HL-60/S4 treated with retinoic acid at 250 ng/mL for 4 days and 3 days (cell line): ENCODE data around the gene CAMK2A.

ENCODE experiments used
- in situ Hi-C: fragments of 300-500 bp; cut with MboI; formaldehyde crosslinking; loops from 2 replicates; pipeline ENCODE4 v1.7.0; 2022; ENCODE audit warnings: low sequenced_read_pairs

CAMK2A gene

DNA sequence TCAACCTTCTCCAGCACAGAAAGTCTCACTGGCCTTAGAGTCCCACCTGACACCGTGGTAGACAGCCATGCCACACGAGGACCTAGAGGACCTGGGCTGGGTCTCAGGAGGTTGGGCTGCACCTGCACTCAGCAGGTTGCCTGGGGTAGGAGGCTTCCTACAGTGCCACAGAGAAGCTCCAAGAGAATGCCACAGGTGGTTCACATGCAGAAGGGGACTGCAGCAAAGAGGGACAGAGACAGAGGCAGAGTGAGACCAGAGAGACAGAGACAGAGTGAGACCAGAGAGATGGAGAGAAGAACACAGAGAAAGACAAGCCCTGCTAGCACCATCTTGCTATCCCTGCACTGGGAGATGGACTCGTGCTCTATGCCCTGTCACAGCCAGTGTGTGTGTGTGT lies 5.7 kb downstream of the CAMK2A start:
- in situ Hi-C loops = no loop called here

DNA sequence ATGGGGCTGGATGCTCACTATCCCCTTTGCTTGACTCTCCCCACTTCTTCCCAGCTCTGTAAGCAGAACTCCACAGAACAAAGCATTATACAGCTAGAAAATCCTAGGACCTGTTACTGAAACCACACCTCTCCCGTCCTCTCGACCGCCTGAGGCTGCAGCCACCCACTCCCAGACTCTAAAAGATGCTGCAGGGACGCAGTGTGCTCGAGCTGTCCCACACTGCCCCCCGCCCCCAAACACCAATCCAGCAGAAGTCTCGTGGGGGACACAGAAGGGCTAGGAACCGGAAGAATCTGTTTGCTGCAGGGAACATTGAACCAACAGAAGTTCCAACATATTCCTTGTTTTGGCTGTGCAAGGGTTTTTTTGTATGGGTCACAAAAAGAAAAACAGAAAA lies 7.6 kb downstream of the CAMK2A start:
- in situ Hi-C loops = no loop called here

DNA sequence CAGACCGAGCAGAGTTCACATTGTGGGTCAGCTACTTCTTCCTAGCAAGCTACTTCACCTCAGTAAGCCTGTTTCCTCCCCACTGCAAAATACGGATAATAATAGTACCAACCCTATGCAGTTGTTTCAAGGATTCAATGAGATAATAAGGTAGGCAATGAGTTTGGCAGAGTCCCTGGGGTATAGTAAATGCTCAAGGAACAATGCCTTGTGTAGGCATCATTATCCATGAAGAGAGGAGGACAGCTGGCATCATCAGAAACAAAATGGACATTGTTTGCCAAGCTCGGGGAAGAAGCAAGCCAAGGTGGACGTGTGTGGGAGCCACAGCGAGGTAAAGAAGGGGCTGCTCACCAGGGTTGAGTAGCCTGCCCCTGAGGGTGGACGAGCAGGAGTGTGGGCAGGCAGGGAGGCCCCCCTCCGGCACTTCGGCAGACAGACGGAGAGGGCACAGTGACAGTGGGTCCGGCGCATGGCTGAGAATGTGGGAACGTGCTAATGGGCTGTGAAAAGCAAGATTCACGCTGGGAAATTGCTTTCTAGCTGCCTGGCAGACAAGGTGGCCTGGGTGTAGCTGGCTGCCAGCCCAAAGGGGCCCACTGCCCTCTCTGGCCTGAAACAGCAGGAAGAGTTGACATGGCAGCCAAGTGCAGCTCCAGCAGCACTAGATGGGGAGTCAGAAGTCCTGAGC lies 10.1 kb downstream of the CAMK2A start:
- in situ Hi-C loops = no loop called here

DNA sequence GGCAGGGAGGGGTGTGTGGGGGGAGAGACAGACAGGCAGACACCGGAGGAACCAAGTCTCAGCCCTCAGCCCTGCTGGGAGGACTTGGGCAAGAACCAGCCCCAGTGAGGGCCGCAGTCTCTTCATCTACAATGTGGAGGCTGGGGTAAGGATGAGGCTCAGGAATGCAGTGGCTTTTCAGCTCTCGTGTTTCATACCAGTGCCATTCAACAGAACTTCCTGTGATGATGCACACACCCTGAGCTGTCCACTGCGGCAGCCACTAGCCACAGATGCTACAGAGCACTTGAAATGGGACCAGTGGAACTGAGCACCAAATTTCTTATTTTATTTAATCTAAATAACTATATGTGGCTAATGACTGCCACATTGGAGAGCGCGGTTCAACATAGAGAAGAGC lies 10.7 kb downstream of the CAMK2A start:
- in situ Hi-C loops = no loop called here

DNA sequence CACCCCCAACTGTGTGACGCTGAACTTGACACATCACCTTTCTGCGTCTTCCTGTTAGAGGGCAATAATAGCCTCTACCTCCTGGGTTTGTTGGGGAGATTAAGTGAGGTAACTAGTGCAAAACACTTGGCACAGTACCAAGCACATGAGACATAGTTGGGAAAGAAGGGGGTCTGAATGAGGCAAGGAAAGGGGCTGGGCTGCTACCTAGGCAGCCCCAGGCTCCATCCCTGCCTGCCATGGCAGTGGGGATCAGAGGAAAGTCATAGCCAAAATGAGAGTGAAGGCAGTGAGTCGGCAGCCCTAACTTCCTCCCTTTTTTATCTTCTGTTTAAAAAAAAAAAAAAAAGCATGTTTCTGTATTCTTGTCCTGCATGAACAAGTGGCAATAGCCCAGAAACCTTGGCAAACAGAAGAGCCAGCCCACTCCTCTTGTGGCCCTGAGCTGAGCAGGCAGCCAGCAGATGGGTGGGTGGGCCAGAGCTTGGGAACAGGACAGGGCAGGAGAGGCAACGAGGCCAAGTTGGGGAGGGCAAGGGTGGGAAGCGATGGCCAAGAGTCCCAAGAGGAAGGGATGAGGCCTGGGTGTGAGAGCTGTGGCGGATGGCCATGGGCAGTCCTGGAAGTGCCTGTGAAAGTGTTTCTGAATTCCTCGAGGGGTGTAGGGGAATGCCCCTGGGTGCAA lies 11.4 kb downstream of the CAMK2A start:
- in situ Hi-C loops = no loop called here

DNA sequence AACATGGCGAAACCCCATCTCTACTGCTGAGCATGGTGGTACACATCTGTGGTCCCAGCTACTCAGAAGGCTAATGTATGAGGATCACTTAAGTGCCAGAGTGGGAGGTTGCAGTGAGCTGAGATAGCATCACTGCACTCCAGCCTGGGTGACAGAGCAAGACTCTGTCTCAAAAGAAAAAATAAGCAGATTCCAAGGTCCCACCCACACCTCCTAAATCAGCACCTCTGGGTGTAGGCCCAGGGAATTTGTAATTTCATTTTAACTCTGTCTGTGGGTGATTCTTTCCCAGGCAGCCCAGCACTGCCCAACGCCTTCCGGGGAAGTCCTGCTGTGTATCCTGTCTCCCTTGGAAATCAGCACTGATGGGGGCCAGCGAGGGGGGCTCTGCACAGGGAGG lies 12.5 kb downstream of the CAMK2A start:
- in situ Hi-C loops = no loop called here

DNA sequence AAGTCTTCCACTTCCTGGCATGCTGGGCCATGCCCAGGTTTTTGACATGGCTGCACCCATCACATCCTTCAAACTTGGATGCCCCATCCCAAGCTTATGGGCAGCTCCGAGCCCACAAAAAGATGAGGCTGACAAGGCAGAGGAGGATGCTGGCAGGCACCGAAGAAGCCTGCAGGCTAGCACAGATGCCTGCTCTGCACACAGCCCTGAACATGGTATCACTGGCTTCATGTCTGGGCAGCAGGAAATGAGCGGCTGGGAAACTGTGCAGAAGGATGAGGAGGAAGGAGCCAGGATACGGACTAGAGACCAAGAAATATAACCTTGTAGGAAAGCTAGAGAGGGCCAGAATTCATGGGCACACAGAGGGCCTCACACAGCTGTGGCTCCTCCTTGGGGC lies 14.8 kb downstream of the CAMK2A start:
- in situ Hi-C loops = no loop called here

DNA sequence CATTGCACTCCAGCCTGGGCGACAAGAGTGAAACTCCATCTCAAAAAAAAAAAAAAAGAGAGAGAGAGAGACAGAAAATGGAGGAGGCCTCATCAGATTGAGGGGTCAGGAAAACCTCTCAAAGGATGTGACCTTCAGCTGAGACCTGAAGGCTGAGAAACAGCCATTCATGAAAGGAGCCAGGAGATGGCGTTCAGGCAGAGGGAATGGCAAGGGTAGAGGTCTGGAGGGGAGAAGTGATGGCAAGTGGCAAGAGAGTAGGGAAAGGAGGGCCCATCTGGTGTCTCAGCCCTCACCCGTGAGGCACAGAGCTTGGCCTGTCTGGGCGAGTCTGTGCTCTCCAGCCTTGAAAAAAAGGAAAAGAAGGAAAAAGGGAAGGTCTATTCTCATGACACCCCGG lies 17.0 kb downstream of the CAMK2A start:
- in situ Hi-C loops = no loop called here

DNA sequence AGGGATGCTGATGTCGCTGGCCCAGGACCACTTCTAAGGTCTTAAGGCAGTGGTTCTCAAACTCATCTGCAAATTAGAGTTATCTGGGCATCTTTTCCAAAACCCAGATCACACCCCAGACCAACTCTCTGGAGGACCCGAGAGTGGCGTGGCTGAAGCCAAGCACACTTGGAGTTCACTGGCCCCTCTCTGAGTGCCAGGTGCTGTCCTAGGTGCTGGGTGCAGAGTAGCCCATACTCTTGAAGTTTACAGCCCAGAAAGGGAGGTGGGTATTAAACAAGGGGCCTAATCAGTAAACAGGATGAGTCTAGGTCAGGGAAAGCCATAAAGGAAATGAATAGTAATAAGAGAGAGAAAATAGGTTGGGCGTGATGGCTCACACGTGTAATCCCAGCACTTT lies 17.6 kb downstream of the CAMK2A start:
- in situ Hi-C loops = no loop called here

DNA sequence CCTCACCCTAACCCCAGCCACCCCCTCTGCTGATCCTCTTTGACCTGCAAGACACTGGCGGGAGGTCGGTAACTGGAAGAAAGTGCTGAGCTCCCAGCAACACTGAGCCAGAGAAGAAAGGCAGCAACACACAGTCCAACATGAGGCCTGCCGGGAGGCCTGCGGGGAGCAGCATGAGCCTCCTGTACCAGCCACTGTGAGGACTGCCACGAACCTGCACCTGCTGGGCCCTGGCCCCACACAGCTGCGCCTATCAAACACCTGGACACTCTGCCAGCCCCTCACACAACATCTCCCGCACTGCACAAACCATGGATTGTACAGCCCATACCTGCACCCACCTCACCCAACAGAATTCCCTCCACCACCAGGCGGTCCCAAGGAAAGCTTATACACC lies 18.3 kb downstream of the CAMK2A start:
- in situ Hi-C loops = no loop called here

DNA sequence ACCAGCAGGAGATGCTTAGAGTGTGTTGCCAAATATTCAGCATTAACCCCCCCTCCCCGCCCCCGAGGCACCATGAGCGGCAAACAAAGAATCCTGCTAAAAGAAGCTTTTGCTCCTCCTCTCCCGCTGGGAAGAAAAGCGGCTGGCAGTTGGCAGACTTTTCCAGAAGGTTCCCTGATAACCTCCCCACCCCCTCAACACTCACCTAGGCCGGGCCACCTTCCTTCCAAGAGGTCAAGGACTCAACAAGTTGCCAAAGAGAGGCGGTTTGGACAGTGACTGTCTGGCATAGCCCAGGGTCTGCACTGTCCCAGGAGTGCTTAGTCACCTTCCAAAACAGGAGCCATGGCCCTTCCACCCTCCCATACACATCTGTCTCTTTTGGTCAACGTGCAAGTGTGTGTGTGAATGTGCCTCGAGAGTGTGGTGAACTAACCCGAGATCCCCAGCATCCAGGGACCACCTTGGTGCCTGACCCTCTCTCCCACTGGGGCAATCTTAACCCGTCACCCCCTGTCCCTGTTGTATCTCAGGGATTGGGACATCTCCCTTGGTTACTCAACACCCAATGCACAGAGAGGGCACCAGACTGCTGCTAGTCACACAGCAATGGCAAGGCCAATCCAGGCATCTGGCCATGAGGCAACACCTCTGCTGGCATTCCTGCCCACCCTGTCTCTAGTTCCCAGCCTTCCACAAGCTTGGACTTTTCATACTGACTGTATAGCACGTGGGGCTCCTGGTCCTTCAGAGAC lies 18.9 kb downstream of the CAMK2A start:
- in situ Hi-C loops = no loop called here

DNA sequence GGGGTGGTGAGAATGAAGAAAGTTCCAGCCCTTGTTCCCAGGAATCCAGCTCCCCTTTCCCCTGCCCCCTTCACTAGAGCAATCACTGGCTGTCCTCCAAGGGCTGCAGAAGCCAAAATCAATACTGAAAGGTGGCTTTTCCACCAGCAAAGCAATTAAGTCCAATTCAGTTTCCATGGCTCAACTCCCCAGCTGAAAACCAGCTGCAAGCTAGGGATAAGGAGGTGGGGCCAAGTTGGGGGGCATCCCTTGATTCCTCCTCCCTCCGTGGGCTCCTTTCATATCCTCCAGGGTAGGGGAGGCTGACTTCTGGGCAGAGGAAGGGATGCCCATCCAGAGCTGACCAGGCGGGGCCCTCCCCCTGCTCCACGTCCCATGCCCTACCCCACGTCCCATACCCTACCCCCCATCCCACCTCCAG lies 22.7 kb downstream of the CAMK2A start:
- in situ Hi-C loops = no loop called here

DNA sequence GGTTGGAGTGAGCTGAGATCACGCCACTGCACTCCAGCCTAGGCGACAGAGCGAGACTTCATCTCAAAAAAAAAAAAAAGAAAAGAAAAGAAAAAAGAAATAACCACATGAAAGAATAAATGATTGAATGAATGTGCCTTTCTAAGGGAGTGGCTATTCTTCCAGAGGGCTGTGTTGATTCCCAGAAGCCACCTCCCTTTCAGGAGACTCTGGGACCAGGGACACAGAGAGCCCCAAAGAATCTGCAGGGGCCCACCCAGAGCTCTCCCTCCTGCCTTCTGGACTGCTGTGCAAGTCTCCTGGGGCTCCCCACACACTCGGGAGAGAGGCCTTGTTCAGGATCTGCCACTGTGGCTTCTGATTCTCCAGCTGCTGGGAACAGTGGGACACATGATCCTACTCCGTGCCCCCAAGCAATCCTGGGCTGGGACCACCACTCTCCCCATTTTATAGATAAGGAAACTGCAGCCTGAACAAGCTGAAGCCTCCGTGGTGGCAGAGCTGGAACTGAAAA lies 23.6 kb downstream of the CAMK2A start:
- in situ Hi-C loops = no loop called here

DNA sequence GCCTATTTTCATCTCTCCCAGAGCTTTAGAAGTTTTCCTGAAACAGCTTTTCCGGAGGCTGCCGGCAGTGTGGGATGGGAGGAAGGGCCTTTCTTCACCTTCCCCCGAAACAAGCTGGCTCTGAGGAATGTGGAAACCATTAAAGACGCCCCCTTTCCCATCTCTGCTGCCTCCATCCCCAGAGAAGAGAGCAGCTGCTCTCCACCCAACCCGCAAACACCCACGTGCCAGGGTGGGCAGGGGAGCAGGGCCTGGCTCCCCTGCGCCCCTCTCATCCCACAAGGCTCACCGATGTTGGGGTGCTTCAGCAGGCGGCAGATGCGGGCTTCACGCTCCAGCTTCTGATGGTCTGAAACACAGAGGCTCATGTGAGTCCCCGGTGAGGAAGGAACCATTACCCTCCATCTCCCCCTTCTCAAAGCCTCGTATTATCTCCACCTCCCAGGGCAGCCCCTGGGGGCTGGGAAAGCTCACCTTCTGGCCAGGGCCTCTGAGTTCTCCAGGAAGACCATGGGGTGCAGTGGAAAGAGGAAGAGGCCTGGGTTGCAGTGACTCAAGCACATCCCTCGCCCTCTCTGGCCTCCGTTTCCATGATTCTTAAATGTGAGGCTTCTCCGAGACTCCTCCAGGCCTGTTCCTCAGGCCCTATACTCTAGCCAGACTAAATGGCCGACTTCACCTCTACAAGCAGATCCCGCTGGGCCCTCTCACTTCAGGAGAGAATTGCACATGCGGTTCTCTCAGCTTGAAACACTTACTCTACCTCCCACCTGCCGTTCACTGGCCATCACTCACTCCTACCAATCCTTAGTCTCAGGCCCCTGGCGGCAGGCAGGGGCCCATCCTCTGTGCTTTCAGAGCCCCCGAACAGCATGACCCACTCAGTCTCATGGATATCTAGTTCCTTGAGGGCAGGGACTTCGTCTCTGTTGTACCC lies 24.6 kb downstream of the CAMK2A start:
- in situ Hi-C loops = no loop called here

DNA sequence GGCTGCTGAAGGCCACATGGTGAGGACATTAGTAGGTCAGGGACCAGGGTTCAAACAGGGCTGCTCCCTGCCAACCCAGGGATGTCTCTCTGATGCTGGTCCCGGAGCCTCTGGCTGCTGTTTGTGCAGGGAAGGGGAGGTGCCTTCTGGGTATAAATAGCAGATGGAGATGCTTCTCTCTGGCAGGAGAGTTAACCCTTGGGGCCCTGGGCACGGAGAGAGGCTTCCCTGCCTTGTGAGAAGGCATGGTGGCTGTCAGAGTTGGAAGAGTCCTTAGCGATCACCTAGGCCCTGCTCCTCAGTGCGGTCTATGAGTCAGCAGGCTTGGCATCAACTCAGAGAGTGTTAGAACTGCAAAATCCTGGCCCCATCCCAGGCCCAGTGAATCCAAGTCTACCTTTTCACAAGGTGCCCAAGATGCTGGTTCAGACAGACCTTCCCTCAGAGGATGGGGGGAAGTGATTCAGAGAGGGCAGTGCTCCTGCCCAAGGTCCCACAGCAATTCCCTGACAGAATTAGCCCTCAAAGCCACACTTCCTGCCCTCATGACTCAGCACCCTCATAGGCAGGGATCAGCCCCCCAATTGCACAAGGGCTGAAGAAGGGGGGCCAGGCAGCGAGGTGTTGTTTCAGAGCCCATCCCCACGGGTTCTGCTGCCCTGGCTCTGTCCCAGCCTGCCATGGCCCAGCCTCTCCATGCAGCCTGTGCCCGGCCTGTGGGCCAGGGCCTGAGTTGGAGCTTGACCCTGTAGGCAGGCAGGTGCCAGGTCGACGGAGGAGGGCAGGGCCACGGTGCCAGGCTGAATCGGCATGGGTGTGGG lies 25.6 kb downstream of the CAMK2A start:
- in situ Hi-C loops = no loop called here

DNA sequence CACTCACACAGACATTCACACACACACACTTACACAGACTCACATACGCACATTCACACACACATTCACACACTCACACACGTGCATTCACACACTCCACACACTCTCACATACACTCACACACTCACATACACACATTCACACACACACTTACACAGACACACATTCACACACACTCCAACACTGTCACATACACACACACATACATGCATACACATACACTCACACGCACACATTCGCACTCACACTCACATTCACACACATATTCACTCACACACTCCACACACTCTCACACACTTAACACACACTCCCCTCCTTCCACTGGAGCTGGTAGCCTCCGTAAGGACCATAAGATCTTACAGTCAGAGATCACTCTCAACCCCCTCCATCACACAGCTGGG lies 26.2 kb downstream of the CAMK2A start:
- in situ Hi-C loops = no loop called here

DNA sequence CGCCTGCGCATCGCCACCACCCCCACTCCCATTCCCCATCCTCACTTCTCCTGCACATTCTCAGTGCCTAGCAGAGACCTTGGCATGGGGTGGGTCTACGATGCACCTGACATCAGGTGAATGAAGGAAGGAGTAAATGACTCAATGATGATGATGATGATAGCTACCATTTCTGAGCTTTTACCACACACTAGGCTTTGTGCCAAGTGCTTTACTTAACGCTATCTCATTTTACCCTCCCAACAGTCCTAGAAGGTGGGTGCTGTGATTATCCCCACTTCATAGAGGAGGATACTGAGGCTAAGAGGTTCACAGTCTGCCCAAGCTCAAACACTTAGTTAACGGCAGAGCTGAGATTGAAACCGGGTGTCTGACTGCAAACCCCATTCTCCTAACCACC lies 27.1 kb downstream of the CAMK2A start:
- in situ Hi-C loops = no loop called here

DNA sequence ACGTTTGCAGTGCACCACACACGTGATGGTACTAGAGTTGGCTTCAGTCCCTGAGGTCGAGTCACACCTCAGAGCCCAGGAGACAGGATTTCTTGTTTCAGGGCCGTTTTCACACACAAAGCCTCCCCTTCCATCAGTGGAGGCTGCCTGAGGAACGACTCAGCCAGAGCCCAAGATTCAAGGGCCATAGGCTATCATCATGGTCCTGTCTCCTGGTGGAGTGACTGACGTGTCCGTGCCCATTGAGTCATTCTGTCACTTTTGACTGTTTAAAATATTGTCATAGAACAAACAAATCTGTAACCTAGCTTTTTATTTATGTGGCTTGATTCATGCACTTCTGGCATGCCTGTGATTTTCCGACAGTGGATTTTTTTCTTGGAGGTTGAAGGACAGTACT lies 28.3 kb downstream of the CAMK2A start:
- in situ Hi-C loops = no loop called here

DNA sequence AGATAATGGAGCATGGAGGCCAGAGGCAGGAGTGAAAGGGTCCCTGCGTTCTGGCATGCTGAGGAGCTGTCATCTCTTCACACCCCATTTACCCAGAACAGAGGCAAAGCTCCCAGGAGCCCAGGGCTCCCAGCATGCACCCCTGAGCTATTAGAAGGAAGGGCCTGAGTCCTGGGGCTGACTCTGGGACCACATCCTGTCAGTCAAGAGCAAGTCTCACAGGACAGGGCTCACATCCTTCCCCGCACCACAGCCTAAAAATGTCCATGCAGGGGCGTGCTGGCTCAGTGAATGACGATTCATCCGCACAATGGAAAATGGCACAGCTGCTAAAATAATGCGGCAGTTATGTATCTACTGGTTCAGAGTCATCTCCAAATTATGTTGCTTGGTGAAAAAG lies 31.4 kb downstream of the CAMK2A start:
- in situ Hi-C loops = no loop called here

DNA sequence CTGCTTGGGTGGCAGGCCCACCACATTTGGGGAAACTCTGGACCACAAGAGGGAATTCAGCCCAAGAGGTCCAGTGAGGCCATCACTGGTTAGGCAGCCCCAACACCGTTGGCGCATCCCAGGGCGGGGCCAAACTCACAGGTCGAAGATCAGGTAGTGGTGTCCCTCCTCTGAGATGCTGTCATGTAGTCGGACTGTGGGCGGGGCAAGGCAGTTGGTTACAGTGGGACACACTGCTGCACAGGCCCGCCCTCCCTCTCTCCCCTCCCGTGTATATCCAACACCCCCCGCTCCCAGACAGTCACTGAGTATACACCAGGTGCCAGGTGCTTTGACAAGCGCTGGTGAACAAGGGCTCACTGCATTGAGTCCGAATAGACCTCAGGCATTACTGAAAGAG lies 32.1 kb downstream of the CAMK2A start:
- in situ Hi-C loops = no loop called here
